ENCODE results near the gene CFAP61.

The CFAP61 gene

DNA sequence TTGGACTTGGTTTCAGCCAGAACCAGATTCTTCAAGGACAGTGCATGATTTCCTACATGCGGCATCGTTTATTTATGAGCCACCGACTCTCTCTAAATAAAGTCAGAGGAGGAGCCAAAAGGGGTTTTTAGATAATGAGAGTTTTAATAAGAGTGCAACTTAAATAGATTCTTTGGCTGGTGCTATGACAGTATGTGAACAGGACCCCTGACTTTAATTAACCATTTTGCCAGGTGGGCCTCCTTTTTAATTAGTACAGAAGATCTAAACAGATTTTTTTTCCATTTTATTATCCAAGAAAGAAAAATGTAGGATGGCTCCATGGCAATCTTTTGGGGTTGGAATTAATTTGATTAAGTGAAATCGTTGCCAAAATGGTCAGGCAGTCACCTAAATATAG lies 240.8 kb downstream of the CFAP61 start:
- DNase-seq: no peak

DNA sequence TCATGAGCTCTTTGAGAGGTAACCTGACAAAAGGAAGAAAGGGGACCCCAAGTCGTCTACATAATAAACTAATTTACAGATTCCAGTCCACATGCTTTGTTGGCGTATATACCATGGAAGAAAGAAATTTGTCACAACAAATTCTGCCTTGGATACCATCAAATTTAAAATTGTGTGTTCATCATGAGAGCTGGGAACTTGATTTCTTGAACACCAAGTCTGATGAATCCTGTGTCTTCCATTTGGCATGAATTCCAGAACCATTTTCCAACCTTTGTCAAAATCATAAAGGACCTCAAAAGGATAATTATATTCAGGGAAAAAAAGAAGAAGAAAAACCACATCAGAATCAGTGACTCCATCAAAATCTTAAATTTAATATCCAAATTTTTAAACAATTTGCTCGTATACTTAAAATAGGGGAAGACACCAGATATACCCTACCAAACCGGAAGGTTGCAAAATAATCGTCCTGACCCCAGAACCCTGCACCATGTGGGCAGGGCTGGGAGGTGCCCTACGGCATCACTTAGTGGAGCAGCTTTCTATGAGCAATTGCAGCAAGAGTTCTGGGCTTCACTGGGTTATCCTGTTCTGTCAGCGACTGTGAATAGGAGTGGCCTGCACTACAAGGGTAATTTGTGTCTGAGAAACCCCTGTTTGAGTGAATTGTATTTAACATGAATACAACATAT lies 241.5 kb downstream of the CFAP61 start:
- no peak for DNase-seq

DNA sequence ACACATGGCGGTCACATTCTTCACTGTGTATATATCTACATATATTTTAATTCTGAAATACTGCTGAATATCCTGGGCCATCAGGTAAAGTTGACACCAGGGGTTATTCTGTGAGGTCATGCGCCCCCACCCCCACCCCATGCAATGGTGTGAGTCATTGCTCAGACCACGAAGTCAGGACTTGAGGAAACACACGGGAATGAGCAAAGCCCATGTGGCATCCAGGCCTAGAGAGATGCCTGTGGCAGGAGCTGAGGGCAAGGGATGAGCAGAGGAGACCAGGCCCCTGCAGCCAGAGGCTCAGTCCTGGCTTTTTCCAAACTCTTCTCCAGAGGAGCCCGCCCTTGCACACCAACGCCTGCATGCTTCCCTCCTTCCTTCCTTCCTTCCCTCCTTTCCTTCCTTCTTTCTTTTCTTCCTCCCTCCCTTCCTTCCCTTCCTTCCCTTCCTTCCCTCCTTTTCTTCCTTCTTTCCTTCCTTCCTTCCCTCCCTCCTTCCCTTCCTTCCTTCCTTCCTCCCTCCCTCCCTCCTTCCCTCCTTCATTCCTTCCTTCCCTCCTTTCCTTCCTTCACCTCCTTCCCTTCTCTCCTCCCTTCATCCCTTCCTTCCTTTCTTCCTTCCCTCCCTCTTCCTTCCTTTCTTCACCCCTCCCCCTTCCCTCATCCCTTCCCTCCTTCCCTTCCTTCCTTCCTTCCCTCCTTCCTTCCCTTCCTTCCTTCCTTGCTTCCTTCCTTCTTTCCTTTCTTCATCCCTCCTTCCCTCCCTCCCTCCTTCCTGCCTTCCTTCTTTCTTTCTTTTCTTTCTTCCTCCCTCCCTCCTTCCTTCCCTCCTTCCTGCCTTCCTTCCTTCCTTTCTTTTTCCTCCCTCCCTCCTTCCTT lies 243.5 kb downstream of the CFAP61 start:
- DNase-seq: no peak

DNA sequence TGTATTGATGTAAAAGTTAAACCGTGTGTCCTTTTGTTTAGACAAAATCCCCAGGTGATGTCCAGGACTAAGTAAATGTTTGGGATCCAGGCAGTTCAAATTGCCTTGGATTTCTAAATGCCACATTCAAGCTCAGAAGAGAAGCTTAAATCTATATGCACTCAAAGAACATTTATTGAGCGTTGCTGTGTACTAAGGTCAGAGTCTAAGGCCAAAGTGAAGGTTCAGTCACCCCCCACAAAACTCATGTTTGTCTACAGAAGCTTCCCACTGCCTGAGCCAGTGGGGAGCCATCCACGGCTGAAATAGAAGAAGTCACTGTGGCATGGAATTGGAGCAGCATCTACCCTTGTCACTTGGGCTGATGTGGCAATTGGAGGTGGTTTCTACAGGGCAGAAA lies 244.8 kb downstream of the CFAP61 start:
- DNase-seq: no peak

DNA sequence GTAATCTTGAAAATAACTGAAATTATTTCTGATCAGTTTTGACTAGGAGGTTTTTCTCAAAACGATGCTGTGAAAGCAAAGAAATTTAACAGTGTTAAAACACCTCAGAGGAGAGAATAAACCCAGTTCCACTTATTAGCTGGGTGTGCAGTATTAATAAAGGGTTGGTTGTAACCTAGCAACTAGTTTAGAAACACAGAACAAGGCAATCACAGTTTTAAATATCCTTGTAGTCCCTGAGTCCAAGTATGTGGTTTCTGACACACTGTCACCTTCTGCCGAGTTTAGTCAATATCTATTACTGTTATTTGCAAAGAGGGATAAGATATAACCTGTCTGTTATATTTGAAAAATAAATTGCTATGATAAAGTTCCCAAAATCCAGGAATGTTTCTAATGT lies 245.4 kb downstream of the CFAP61 start:
- no peak for DNase-seq

DNA sequence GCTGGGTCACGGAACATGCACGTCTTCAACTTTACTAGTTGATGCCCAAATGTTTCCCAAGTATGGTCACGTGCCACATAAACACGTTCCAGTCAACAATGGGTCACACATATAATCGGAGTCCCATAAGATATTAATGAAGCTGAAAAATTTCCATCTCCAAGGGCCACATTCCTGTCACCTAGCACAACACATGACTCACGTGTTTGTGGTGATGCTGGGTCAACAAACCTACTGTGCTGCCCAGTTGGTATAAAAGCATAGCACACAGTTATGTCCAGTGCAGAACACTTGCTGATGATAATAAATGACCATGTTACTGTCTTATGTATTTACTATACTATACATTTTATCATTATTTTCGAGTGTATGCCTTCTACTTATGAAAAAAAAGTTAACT lies 247.6 kb downstream of the CFAP61 start:
- no peak for DNase-seq

DNA sequence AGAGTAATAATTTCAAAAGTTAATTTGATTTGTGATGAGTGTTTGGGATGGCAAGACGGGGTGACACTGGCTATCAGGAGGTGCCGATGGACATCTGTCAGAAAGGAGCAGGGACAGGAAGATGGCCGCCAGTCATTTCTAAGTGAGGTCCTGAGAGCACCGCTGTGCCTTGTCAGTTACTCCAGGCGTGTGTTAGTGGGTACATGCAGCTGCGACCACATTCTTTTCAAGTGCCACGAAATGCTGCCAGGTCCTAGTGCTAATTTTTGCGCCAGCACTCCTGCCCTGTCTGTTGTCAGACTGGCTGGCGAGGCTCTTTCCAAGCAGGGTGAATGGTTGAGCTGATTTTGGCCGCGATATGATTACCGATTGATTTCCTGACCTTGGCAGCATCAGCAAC lies 251.0 kb downstream of the CFAP61 start:
- no peak for DNase-seq

DNA sequence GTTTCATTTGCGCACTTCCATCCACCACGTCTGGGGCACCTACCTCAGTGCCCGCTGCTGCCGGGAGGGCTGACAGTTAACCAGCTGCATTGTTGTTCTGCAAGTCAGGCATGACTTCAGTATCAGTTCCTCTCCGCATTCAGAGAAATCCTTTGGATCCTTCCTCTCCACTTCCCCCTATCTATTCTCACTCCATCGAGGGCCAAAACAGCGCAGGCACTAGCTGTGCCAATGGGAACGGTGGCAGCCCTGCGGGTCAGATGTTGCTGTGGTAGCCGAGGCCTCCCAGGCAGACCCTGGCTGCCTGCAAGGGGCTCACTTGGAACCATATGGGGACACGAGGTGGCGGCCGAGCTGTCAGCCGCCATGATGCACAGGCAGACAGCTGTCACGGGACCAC lies 251.4 kb downstream of the CFAP61 start:
- no peak for DNase-seq

DNA sequence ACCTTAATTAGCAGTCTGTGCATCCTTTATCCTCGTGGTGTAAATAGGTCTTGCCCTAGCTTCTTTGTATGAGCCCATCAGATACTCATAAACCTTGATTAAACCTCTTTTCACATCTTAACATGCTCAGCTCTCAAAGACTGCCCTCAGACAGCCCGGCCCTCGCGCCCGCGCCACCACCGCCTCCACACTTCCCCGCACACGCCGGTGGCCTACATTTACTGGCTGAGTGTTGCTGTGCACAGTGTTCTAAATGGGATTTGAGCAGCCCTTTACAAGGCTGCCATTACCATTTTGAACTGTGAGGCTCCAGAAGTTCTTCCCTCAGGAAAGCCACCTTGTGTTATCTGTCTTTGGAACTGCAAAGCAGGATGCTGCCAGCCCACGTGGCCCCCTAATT lies 252.6 kb downstream of the CFAP61 start:
- DNase-seq: no peak

DNA sequence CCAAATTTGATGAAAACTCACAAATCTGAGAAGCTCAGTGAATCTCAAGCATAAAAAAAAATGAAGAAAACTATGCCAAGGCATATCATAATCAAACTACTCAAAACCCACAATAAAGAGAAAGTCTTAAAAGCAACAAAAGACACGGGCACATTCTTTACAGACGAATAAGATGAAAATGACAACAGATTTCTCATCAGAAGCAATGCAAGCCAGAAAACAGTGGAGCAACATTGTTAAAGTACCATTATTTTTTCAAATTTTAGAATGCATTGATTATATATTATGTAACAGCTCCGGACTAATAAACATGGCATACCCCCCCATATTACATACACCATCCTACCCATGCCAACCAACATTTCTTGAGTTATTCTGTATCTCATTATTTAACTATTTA lies 260.2 kb downstream of the CFAP61 start:
- DNase-seq: no peak

DNA sequence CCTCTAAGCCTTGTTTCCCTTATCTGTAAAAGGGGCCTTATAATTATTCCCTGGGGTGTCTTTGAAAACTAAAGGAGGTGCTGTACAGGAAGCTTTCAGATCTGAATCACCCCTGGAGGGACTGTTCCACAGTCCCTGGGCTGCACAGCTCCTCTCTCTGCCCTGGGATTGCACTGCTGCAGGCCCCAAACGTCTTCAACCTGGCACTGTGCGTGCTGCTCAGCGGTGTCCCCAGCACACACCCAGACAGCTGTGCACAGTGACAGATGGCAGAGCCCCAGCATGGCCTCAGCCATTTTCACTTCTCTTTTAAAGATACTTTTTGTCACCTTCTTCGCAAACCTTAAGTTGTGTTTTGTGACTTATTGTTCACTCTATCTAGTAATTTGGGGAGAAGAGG lies 264.9 kb downstream of the CFAP61 start:
- DNase-seq: no peak

DNA sequence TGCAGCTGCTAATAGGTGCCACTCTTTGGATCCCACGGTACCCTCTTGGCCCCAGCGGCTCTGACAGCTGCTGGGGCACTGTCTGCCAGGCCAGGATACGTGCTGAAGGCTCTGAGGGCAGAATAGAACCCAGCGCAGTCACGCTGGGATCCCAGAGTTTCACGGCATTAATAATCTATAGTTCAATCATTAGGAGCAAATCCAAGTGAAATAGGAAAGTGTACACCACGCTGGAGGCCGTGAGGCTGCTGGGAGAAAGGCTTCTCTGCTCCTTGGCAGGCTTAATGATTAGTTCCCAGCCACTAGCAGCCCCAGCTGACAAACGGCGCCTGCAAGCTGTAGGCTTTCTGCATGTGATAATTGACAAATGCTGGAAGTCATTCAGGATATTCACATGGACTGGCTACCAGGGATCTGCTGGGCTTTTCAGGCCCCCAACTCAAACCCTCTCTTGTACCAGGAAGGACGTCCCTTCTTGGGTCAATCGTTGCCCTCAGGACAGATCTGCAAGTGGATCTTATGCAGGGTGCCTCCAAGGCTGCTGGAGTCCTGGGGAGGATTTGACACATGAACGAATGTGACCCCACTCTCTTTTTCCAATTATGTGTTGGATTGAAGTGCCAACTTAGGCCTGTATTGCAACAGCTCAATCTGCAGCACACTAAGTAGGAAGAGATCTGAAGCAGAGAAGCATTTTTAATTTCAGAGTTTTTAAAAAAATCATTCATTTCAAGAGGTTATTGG lies 265.5 kb downstream of the CFAP61 start:
- DNase-seq: no peak

DNA sequence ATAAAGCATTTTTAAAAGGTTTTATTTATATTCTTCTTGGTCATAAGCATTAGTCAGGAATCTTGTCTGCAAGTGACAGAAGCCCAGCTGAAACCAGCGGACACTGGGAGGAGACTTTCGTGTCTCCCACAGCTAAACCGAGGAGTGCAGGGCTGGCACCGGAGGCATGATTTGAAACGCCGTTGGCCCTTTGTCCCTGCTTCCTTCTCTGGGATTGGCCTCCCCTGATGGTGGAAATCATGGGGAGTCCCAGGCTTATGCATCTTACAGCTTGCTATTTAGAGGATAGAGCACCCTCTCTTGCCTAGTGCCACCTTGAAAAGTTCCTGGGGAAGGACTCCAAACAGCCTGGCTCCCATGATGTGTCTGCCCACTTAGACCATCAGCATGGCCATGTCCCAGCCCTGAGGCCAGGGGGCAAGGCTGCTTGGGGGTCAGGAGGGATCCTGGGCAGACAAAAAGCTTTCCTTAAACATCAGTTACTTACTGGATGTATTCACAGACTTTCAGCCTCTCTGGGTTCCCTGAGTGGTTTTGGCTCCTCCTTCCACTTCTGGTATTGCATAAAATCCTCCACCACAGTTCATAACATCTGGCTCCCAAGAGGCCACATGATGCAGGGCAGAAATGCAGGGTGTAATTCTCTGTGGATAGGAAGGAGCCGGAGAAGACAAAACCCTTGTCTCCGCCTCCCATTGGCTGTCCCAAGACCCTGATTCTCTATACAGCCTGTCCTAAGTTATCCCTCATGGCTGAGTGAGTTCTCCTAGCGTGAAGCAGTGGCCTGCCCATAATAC lies 266.2 kb downstream of the CFAP61 start:
- no peak for DNase-seq

DNA sequence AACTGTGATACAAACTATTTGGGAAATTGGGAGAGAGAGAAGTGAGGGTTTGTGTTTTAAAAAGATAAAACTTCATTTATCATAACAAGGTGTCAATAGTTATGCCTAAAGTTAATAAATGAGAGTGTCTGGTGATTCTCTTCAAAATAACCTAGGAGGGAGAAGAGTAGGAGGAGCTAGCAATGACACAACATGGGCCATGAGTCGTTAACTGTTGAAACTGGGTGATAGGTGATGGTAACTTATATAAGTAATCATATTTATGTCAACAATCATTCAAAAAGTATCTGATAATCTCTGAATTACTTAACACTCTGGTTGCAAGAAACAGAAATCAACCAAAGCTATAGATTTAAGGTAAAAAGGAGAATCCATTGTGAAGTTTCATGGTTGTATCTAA lies 268.8 kb downstream of the CFAP61 start:
- no peak for DNase-seq

DNA sequence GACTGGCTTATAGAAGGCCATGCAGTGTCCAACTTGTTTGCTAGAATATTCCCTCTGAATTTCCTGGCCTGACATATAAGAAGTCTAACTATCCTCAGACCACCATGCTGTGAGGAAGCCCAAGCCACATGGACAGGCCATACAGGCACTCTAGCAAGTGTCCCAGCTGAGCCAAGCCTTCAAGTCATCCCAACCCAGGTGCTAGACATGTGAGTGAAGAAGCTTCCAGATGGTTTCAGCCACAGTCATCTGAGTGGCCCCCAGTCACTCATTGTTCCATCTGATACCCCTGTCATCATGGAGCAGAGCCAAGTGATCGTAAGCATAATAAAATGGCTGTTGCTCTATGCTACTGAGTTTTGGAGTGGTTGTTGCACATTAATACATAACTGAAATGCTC lies 269.6 kb downstream of the CFAP61 start:
- no peak for DNase-seq

DNA sequence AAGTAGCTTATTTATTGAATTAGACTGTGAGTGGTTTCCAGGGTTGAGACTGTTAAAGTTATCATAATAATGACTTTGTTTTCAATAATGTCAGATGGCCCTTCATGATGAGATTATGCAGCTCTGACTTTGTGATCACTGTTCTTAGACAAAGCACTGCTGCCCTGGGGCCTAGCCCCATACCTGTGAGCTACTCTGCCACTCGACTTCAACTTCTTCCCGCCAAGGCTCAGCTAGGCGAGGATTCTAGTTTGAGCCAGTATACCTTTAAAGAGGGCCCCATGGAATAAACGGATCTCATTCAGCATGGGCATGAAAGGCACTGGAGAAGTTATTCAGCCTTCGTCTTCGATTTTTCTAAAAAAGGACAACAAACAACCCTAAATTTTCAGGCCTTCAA lies 270.6 kb downstream of the CFAP61 start:
- DNase-seq: no peak

DNA sequence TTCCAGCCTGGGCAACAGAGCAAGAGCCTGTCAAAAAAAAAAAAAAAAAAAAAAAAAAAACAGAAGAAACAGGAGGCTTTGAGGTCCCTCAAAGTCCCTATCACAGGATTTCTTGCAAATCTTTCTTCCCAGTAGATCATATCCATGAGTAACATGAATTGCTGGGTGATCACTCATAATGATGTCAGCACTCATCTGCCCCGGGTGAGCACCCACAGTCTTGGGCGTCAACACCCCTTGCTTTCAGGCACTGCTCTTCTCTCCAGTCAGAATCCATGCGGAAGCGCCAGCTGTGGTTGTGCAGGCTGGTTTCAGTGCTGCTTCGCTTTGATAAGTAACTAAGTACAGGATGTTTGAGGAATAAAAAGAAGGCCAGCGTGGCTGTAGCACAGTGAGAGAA lies 275.4 kb downstream of the CFAP61 start:
- no peak for DNase-seq

DNA sequence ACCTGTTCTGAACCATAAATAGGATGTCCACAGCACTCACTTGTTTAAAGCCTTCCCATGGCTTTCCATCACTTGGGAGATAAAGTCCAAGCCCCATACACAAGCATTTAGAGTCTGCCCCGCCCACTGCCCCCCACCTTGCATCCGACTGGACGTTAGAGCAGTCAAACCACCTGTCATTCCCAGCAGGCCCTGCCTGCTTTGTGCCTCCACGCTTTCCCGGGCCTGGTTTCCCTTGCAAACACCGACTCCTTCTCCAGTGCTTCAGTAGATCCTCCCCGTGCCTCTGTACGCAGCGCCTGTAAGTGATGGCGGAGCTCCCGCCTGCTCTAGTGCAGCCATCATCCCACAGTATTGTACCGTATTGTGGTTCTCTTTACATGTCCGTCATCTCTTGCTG lies 277.2 kb downstream of the CFAP61 start:
- DNase-seq: no peak

DNA sequence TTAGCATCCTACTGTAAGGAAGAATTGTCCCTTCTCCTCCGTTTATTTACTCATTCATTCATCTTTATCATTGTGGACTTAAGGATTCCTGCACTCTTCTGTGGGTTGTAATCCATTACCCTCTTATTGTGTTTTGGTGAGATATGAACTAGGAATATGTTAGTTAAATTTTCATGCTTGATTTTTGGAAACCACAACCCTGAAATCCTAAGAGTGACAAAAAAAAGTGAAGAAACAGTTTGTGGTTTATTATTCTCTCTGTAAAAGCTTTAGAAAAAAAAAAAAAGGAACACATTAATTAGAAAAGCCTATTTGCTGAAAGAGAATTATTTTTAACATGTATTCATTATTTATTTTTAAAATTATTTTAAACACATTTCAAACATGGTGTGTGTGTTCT lies 278.8 kb downstream of the CFAP61 start:
- no peak for DNase-seq

DNA sequence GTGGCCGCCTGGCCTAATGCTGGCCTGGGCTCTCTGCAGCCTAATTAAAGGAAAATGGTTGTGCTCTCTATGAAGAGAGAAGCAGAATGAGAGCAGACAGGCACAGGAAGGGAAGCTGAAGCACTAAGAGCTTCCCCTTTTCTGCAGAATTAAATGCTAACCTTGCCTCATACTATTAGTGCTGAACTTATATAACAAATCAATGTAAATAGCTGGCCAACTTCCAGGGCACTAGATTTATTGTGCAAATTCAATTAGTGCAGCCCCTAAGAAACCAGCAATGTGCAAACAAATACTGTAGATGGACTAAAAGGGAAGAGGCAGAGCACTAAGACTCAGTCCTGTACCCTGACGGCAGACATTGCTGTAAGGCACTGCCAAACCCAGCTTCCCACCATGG lies 279.5 kb downstream of the CFAP61 start:
- no peak for DNase-seq

DNA sequence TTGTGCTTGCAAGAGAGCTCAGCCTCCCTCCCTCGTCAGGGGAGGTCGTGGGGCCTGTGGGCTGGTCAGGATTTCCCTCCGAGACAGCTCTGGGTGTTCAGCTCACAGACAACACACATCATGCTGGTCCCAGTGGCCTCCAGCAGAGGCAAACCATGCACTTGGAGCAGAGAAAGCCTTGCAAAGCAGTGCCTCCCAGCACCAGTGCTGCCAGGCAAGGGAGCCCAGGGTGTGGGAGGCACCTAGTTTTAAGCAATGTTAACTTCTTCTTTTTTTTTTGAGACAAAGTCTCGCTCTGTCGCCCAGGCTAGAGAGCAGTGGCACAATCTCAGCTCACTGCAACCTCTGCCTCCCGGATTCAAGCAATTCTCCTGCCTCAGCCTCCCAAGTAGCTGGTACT lies 281.5 kb downstream of the CFAP61 start:
- no peak for DNase-seq

DNA sequence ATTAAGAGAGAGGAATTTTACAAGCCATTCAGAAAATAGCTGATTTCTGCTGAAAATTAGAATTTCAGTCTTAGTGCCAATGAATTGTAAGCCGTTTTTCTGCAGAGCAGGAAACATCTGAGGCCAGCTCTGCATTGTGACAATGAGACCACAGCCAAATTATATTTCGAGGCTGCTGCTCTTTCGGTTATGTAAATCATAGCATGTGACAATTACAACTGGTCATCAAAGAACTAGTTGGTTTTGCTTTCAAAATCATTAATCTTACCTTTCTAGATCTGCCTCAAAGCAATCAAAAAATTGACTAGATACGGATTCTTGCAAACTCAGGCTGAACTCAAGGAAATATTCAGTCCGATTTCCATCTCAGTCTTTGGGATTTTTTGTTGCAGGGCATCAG lies 282.2 kb downstream of the CFAP61 start:
- no peak for DNase-seq

DNA sequence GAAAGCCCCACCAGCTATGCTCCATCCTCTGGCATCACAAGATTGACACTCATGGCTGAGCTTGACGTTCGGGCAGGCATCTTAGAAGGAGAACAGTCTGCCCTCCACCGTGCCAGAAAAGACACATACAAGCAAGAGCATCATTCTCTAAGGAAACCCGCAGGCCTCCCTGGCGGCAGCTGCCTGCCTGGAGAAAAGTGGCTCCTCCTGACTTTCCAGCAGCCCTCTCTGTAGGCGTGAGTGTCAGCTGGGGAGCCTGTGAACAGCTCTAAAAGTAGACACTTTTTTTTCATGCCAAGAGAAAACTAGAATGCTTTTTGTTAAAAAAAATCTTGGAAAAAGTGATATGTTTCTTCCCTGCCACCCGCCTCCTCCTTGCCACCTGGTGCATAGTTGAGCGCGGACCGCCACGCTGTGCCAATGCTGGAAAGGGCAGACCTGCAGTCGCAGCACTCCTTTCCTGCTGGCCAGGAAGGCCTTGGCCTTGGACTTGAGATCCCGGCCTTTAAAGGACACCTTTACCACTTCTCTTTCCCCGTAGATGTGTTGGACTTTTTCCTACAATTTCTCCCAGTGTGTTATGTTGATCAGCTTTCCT lies 285.9 kb downstream of the CFAP61 start:
- DNase-seq: no peak

Data from effector CD8-positive, alpha-beta T cell (primary cell).